K562 (cell line): ENCODE results near the gene S100A1. TPM values are rescaled to one million over a fixed set of nuclear protein-coding genes. Genes with fewer than 3 reads are reported as not detected.
A peak's percentile ranks its signal among the peaks of the same experiment; 100 is the strongest.

Experiments
- CHD7 ChIP-seq: fragments of 200-600 bp; sonication (generic); IDR thresholded peaks from one replicate; pipeline ENCODE4 v1.6.1; 2012; ENCODE audit warnings: mild to moderate bottlenecking, low read depth, low read length, inconsistent platforms
- E2F1 ChIP-seq: sonication (generic); formaldehyde crosslinking; IDR thresholded peaks from 2 replicates; pipeline ENCODE4 v1.8.1; 2023; ENCODE audit warnings: mild to moderate bottlenecking, missing genetic modification reagents, moderate library complexity
- KAT8 ChIP-seq: fragments of 450-650 bp; IDR thresholded peaks from 2 replicates; pipeline ENCODE4 v1.6.1; 2016; ENCODE audit warnings: low read depth, mild to moderate bottlenecking
- MEF2A ChIP-seq: IDR thresholded peaks from 2 replicates; pipeline ENCODE4 v1.6.1; 2011; ENCODE audit warnings: low read depth, mild to moderate bottlenecking, low read length, moderate library complexity; ENCODE audit not compliant: control insufficient read depth
- PML ChIP-seq: IDR thresholded peaks from 2 replicates; pipeline ENCODE4 v1.6.1; 2012; ENCODE audit warnings: low read length, inconsistent platforms
- RBFOX2 ChIP-seq: fragments of 200-400 bp; formaldehyde crosslinking; IDR thresholded peaks from 2 replicates; pipeline ENCODE4 v1.6.1; 2017; ENCODE audit warnings: low read depth, mild to moderate bottlenecking, low read length, moderate library complexity
- RBM34 ChIP-seq: fragments of 200-400 bp; formaldehyde crosslinking; IDR thresholded peaks from 2 replicates; pipeline ENCODE4 v1.6.1; 2018; ENCODE audit warnings: low read length, borderline replicate concordance; ENCODE audit not compliant: insufficient read depth
- SAP30 ChIP-seq: fragments of 200-600 bp; sonication (generic); IDR thresholded peaks from 2 replicates; pipeline ENCODE4 v1.6.1; 2012; ENCODE audit warnings: borderline replicate concordance, low read depth, mild to moderate bottlenecking, moderate library complexity, low read length, control low read depth, inconsistent platforms; ENCODE audit not compliant: insufficient read depth, poor library complexity, severe bottlenecking
- STAT5A ChIP-seq: IDR thresholded peaks from 2 replicates; pipeline ENCODE4 v1.6.1; 2012; ENCODE audit warnings: low read length, inconsistent platforms, borderline replicate concordance
- TGIF2 ChIP-seq: sonication (generic); formaldehyde crosslinking; IDR thresholded peaks from 2 replicates; pipeline ENCODE4 v1.8.1; 2022; ENCODE audit warnings: mild to moderate bottlenecking, missing genetic modification reagents, moderate library complexity
- TRIM25 ChIP-seq: fragments of 450-650 bp; IDR thresholded peaks from 2 replicates; pipeline ENCODE4 v1.7.0; 2016; ENCODE audit warnings: borderline replicate concordance
- ZC3H11A ChIP-seq: IDR thresholded peaks from 2 replicates; pipeline ENCODE4 v1.6.1; 2012; ENCODE audit warnings: low read depth, low read length, improper control_type of control experiment
- ZNF57 ChIP-seq: fragments of 450-650 bp; formaldehyde crosslinking; IDR thresholded peaks from 2 replicates; pipeline ENCODE4 v1.4.0; 2020; ENCODE audit warnings: mild to moderate bottlenecking, moderate library complexity
- ZNF696 ChIP-seq: fragments of 250-450 bp; sonication (Bioruptor Pico); conservative IDR thresholded peaks from 2 replicates; pipeline ENCODE4 v1.4.0; 2020; ENCODE audit warnings: mild to moderate bottlenecking, moderate library complexity
- polyA plus RNA-seq, 8 experiments: library from polyadenylated mRNA; depleted of rRNA in 4 of 8; stranded (reverse) in 5 of 8; unstranded in 3 of 8; fragments of >200 nt; fragmentation: Nextera tagmentation in 2 of 8; fragmentation: Illumina TruSeq in 1 of 8; extraction: Ambion mirVana in 2 of 8; extraction: Trizol in 1 of 8; gene quantifications; 2 replicates each; pipeline versions ENCODE4 v1.2.1 to v1.2.3, GENCODE V29; 2011 to 2014; ENCODE audit warnings: inconsistent platforms in 1 of 8, missing spikeins in 1 of 8
- total RNA-seq, 7 experiments: library from RNA; depleted of rRNA in 6 of 7; stranded (reverse); fragments of >200 nt in 6 of 7; fragmentation: Illumina TruSeq in 2 of 7; extraction: Trizol in 2 of 7; gene quantifications; 2 replicates each; pipeline versions ENCODE4 v1.2.1 to v1.2.3, GENCODE V29; 2011 to 2021; ENCODE audit warnings: low replicate concordance in 1 of 7

S100A1 gene
- total and polyA plus RNA-seq, 9 of the 15 experiments (the other 6 are each of a cell fraction or from before 2014, with no cell fraction given) = 0.44 to 30.1 (median 12.7) TPM

GRCh38 chr1:153670257-153670858, 42.1 kb downstream of the S100A1 start (continued):
- no peak for TF ChIP-seq RBM34
- TF ChIP-seq MEF2A = no peak
- TF ChIP-seq PML = no peak
- TF ChIP-seq SAP30 = peak; percentile 42
- peak; percentile 14; the same call in 1 of the 2 replicates for TF ChIP-seq E2F1 (CRISPR knock-in tag)
- no peak for TF ChIP-seq CHD7
- TF ChIP-seq ZC3H11A = no peak
- no peak for TF ChIP-seq TRIM25
- no peak for TF ChIP-seq ZNF57
- no peak for TF ChIP-seq RBFOX2
- TF ChIP-seq KAT8 = no peak
- no peak for TF ChIP-seq STAT5A
- TF ChIP-seq TGIF2 (CRISPR knock-in tag) = no peak
- no peak for TF ChIP-seq ZNF696
